ENCODE measurements around the gene CHST5. TPM values are rescaled to one million over a fixed set of nuclear protein-coding genes. Genes with fewer than 3 reads are reported as not detected.

CHST5 gene
- total and polyA plus RNA-seq, 2 experiments from 2014 or later, result not detected

GRCh38 chr16:75556431-75556950 is 20.6 kb upstream of the CHST5 start (continued):
- TF ChIP-seq JUNB (IDR thresholded peaks at IDR 0.05; ENCODE audit: unreplicated experiment), result no peak
- no peak for TF ChIP-seq ETS1 (IDR thresholded peaks at IDR 0.05)
- no peak for TF ChIP-seq EZH2 (IDR thresholded peaks at IDR 0.05; ENCODE audit: low read depth, unreplicated experiment)
- TF ChIP-seq CREB1 (CRISPR knock-in tag; IDR thresholded peaks at IDR 0.05; ENCODE audit: low read depth), result no peak
- TF ChIP-seq EZH2phosphoT487 (IDR thresholded peaks at IDR 0.05; ENCODE audit: unreplicated experiment), result no peak
- TF ChIP-seq STAT1 (IDR thresholded peaks at IDR 0.05; ENCODE audit: unreplicated experiment), result no peak

- Histone ChIP-seq H2AFZ (peak within 1 kb of the TSS; percentile 89), H3K4me2 (peak within 1 kb of the TSS; percentile 87), H3K27ac (ENCODE audit: low read depth) (no peak within 1 kb of the TSS), H3K79me2 (replicated peaks; ENCODE audit: insufficient read depth) (no peaks in the 10 kb centered on the region; the same call in 1 of the 2 replicates), H3K4me3 (peak within 1 kb of the TSS; percentile 73), H3K9me2 (ENCODE audit: insufficient read depth) (no peaks in the 10 kb centered on the region), H3K4me1 (ENCODE audit: insufficient read depth) (peaks cover 23% of the 10 kb centered on the region), H4K20me1 (replicated peaks; ENCODE audit: insufficient read depth) (no peaks in the 10 kb centered on the region), H3K27me3 (ENCODE audit: insufficient read depth) (no peaks in the 10 kb centered on the region), H3F3A (replicated peaks; ENCODE audit: low read depth) (no peaks in the 10 kb centered on the region), H3K36me3 (ENCODE audit: insufficient read depth) (no peaks in the 10 kb centered on the region)
- Mint-ChIP-seq H3K36me3 (ENCODE audit: low read depth) (no peaks in the 10 kb centered on the region), H3K4me3 (peak within 1 kb of the TSS; percentile 96), H3K4me1 (peaks cover 22% of the 10 kb centered on the region), H3K27ac (peak within 1 kb of the TSS; percentile 98), H3K27me3 (ENCODE audit: insufficient read depth, low read depth, poor library complexity) (peaks cover 11% of the 10 kb centered on the region), H3K9me3 (no peaks in the 10 kb centered on the region)
- peak; percentile 97 for DNase-seq (ENCODE audit: low spot score)
- TF ChIP-seq POLR2AphosphoS5 (IDR thresholded peaks at IDR 0.05; ENCODE audit: low read depth) (peak; percentile 59; the same call in 1 of the 2 replicates), ETS1 (IDR thresholded peaks at IDR 0.05) (no peak), NANOG (IDR thresholded peaks at IDR 0.05; ENCODE audit: borderline replicate concordance) (no peak), CTCF (conservative IDR thresholded peaks at IDR 0.05; ENCODE audit: low read depth in 2 of 2) (no peak), CREB1 (CRISPR knock-in tag; IDR thresholded peaks at IDR 0.05; ENCODE audit: low read depth) (no peak), EZH2 (IDR thresholded peaks at IDR 0.05; ENCODE audit: low read depth, unreplicated experiment) (no peak)
- peak; percentile 89 for ATAC-seq
These were observed 20.0 kb upstream of the CHST5 start, which contains the start of gene TMEM231 for GRCh38 chr16:75555707-75556430. Gene TMEM231, minus strand, starts transcription at chr16:75556252. Its CDS starts 43 bp downstream, at chr16:75556209.

Data from GM23338 (cell line).